ENCODE measurements around the gene SLC25A34. TPM values are rescaled to one million over a fixed set of nuclear protein-coding genes. Genes with fewer than 3 reads are reported as not detected.

Gene SLC25A34
- total and polyA plus RNA-seq, 2 of the 13 experiments (the other 11 are each of a cell fraction or from before 2014, with no cell fraction given) = 0.13 to 0.18 TPM

GRCh38 chr1:15734901-15735300 lies 1.2 kb upstream of the SLC25A34 start (continued):
- TF ChIP-seq TFAP4 (IDR thresholded peaks at IDR 0.05; ENCODE audit: borderline replicate concordance, low read depth) = peak; percentile 9; the same call in 1 of the 2 replicates
- TF ChIP-seq KLF9 (CRISPR knock-in tag; IDR thresholded peaks at IDR 0.05; ENCODE audit: low read depth) = no peak
- no peak for TF ChIP-seq WIZ (CRISPR knock-in tag; IDR thresholded peaks at IDR 0.05)
- peak; percentile 37; the same call in 1 of the 2 replicates for TF ChIP-seq ARID4A (CRISPR knock-in tag; IDR thresholded peaks at IDR 0.05; ENCODE audit: borderline replicate concordance)
- no peak for TF ChIP-seq PBX2 (CRISPR knock-in tag; IDR thresholded peaks at IDR 0.05)
- TF ChIP-seq PHB2 (IDR thresholded peaks at IDR 0.05; ENCODE audit: partially characterized antibody) = no peak
- no peak for TF ChIP-seq CCAR2 (optimal IDR thresholded peaks at IDR 0.05; ENCODE audit: low read depth, low read length)
- TF ChIP-seq YY1 (IDR thresholded peaks at IDR 0.05; ENCODE audit: insufficient read depth, insufficient replicate concordance, low read depth, low read length) = no peak
- TF ChIP-seq HMG20B (CRISPR knock-in tag; conservative IDR thresholded peaks at IDR 0.05) = no peak
- peak; percentile 51; the same call in 1 of the 2 replicates for TF ChIP-seq HNF1B (CRISPR knock-in tag; IDR thresholded peaks at IDR 0.05)
- no peak for TF ChIP-seq ZNF724P (CRISPR knock-in tag; IDR thresholded peaks at IDR 0.05; ENCODE audit: borderline replicate concordance)
- TF ChIP-seq JUND (CRISPR knock-in tag; IDR thresholded peaks at IDR 0.05) = no peak
- no peak for TF ChIP-seq ZNF136 (CRISPR knock-in tag; IDR thresholded peaks at IDR 0.05; ENCODE audit: low read depth)
- no peak for TF ChIP-seq RFXAP (CRISPR knock-in tag; IDR thresholded peaks at IDR 0.05; ENCODE audit: borderline replicate concordance)
- TF ChIP-seq GMEB2 (CRISPR knock-in tag; IDR thresholded peaks at IDR 0.05; ENCODE audit: low read depth) = no peak
- no peak for TF ChIP-seq TFDP1 (CRISPR knock-in tag; IDR thresholded peaks at IDR 0.05; ENCODE audit: borderline replicate concordance)
- no peak for TF ChIP-seq TCF7 (IDR thresholded peaks at IDR 0.05; ENCODE audit: low read depth)
- no peak for TF ChIP-seq CENPBD1 (CRISPR knock-in tag; IDR thresholded peaks at IDR 0.05; ENCODE audit: borderline replicate concordance, low read depth)
- TF ChIP-seq NRL (CRISPR knock-in tag; IDR thresholded peaks at IDR 0.05; ENCODE audit: borderline replicate concordance) = no peak
